ENCODE results near the gene FOXM1.

- no peak for TF ChIP-seq EZH2phosphoT487 (IDR thresholded peaks at IDR 0.05)
- no peak for TF ChIP-seq CTCF (IDR thresholded peaks at IDR 0.05)
- no peak for TF ChIP-seq EZH2 (IDR thresholded peaks at IDR 0.05)
Observed at GRCh38 chr12:2833327-2833726, 43.6 kb downstream of the FOXM1 start.
